Measurements from ENCODE around the gene RACK1.

RACK1 gene

DNA sequence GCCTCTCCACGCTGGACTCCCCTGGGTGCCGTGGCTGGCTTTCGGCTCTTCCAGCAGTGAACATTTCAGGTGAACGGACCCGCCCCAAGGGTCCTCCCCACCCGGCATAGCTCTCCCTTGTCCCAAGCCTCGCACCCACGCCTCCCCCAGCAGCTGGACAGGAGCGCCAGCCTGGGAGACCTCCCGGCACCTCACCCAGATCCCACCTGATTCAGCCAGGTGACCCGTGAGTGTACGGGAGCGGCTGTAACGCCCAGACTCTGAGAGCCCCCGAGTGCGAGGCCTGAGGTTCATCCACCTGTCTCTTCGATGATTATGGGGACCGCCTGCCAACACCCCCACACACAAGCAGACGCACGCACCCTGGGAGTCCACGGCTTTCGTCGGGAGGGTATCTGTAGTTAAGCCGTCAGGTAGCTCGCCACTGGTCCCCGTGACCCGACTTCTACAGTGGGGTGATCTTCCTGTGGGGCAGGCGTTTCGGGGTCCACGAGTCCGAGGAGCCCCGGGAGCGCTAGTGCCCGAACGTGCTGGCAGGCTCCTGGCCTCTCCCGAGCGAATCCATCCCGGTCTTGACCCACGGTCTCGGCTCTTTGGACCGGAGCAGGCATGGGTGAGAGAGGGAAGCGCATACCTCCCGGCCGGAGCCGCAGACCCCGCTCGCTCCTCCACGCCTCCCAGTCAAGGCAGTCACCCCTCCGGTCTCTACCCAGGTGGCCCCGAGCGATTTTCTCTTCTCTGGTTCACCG, 53.6 kb downstream of the RACK1 start:
- Histone ChIP-seq H3K4me2 (ENCODE audit: low read length) (peak overlapping the region; percentile 83), H3K9ac (no peak overlapping the region), H3K79me2 (no peaks in the 10 kb centered on the region), H3K4me3 (ENCODE audit: low read depth, low read length) (peak overlapping the region; percentile 63), H3K4me1 (peaks cover 7% of the 10 kb centered on the region), H3K9me3 (ENCODE audit: control insufficient read depth, low read length) (no peaks in the 10 kb centered on the region), H2AFZ (peak overlapping the region; percentile 95), H3K27ac (peak overlapping the region; percentile 85), H3K36me3 (ENCODE audit: control insufficient read depth, insufficient read depth, low read length) (no peaks in the 10 kb centered on the region), H3K27me3 (ENCODE audit: control insufficient read depth, insufficient read depth, low read length) (no peaks in the 10 kb centered on the region)
- TF ChIP-seq, protein P1, sequence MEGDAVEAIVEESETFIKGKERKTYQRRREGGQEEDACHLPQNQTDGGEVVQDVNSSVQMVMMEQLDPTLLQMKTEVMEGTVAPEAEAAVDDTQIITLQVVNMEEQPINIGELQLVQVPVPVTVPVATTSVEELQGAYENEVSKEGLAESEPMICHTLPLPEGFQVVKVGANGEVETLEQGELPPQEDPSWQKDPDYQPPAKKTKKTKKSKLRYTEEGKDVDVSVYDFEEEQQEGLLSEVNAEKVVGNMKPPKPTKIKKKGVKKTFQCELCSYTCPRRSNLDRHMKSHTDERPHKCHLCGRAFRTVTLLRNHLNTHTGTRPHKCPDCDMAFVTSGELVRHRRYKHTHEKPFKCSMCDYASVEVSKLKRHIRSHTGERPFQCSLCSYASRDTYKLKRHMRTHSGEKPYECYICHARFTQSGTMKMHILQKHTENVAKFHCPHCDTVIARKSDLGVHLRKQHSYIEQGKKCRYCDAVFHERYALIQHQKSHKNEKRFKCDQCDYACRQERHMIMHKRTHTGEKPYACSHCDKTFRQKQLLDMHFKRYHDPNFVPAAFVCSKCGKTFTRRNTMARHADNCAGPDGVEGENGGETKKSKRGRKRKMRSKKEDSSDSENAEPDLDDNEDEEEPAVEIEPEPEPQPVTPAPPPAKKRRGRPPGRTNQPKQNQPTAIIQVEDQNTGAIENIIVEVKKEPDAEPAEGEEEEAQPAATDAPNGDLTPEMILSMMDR (IDR thresholded peaks at IDR 0.05), result no peak

GRCh38 chr5:181189363-181189961, 54.2 kb downstream of the RACK1 start:
- H3K27me3 ChIP-seq (ENCODE audit: control insufficient read depth, insufficient read depth, low read length), result no peaks in the 10 kb centered on the region
- peak overlapping the region; percentile 95 for H2AFZ ChIP-seq
- H3K79me2 ChIP-seq, result no peaks in the 10 kb centered on the region
- TF ChIP-seq, protein P1 (IDR thresholded peaks at IDR 0.05), result no peak
- no peaks in the 10 kb centered on the region for H3K36me3 ChIP-seq (ENCODE audit: control insufficient read depth, insufficient read depth, low read length)
- peak overlapping the region; percentile 63 for H3K4me3 ChIP-seq (ENCODE audit: low read depth, low read length)
- peak overlapping the region; percentile 34 for H3K9ac ChIP-seq
- no peaks in the 10 kb centered on the region for H3K9me3 ChIP-seq (ENCODE audit: control insufficient read depth, low read length)
- peak overlapping the region; percentile 85 for H3K27ac ChIP-seq
- peaks cover 7% of the 10 kb centered on the region for H3K4me1 ChIP-seq
- peak overlapping the region; percentile 83 for H3K4me2 ChIP-seq (ENCODE audit: low read length)

DNA sequence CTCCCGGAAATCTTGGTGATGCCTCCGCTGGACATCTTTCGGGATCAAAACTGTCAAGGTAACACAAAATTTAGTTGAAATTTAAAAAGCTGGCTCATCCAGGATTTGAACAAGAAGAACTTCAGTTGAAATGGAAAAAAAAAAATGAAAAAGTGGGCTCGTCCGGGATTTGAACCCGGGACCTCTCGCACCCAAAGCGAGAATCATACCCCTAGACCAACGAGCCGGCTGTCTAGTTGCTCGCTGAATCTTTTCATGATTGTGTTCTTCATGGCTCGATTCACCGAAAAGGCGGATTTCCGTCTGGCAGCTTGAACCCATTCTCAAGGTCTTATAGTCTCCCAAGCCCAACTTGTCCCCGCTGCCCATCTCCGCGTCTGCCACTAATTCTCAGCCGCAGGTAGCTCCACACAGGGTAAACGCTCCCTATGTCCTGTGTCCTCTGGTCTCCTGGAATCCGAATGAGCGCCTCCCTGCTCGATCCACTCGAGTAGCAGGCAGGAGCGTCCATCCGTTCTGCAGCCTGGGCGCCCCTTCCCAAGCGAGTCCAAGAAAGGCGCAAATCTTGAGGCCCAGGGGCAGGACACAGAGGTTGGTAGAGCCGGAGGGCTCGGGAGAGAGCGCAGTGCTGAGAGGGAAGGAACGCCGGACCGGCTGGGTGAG, 54.9 kb downstream of the RACK1 start:
- Histone ChIP-seq H3K27ac (peak overlapping the region; percentile 85), H2AFZ (peak overlapping the region; percentile 95), H3K9ac (peak overlapping the region; percentile 34), H3K4me3 (ENCODE audit: low read depth, low read length) (peak overlapping the region; percentile 63), H3K4me1 (peaks cover 7% of the 10 kb centered on the region), H3K9me3 (ENCODE audit: control insufficient read depth, low read length) (no peaks in the 10 kb centered on the region), H3K79me2 (no peaks in the 10 kb centered on the region), H3K36me3 (ENCODE audit: control insufficient read depth, insufficient read depth, low read length) (no peaks in the 10 kb centered on the region), H3K27me3 (ENCODE audit: control insufficient read depth, insufficient read depth, low read length) (no peaks in the 10 kb centered on the region), H3K4me2 (ENCODE audit: low read length) (peak overlapping the region; percentile 83)
- TF ChIP-seq, protein P1 (IDR thresholded peaks at IDR 0.05), result no peak

DNA sequence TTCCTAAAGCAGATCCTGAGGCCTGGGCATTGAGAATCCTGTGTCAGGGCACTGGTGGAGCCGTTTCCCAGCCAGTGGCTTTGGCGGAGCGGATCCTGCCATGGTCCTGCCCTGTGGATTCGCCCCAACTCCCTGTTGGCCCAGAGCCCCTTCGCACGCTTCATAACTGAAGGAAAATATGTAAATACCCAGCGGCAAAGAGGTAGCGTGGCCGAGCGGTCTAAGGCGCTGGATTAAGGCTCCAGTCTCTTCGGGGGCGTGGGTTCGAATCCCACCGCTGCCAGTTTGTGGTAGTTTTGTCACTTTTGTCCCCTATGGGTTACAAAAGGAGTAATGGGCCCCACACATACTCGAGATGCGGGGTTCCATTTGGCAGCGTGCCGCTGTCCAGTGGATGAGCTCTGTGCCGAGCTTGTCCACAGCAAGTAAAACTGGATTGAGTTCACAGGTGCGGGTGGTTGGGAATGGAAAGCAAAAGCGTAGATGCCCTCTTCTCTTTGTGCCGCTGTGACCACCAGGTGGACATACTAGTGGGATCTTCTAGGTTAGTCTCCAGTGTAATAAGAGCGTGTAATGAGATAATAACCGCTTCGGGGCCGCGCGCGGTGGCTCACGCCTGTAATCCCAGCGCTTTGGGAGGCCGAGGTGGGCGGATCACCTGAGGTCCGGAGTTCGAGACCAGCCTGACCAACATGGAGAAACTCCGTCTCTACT, 56.0 kb downstream of the RACK1 start:
- TF ChIP-seq, protein P1 (IDR thresholded peaks at IDR 0.05), result peak; percentile 18
- Histone ChIP-seq H2AFZ (peak overlapping the region; percentile 50), H3K9ac (no peak overlapping the region), H3K9me3 (ENCODE audit: control insufficient read depth, low read length) (no peaks in the 10 kb centered on the region), H3K27me3 (ENCODE audit: control insufficient read depth, insufficient read depth, low read length) (no peaks in the 10 kb centered on the region), H3K36me3 (ENCODE audit: control insufficient read depth, insufficient read depth, low read length) (no peaks in the 10 kb centered on the region), H3K4me3 (ENCODE audit: low read depth, low read length) (no peak overlapping the region), H3K79me2 (no peaks in the 10 kb centered on the region), H3K4me2 (ENCODE audit: low read length) (no peak overlapping the region), H3K27ac (peak overlapping the region; percentile 85), H3K4me1 (peaks cover 6% of the 10 kb centered on the region)
